Osteoblast (primary cell): ENCODE measurements around the gene ORC6. TPM values are rescaled to one million over a fixed set of nuclear protein-coding genes. Genes with fewer than 3 reads are reported as not detected.

Experiments
- DNase-seq: peaks from one replicate; pipeline ENCODE4 v3.0.0; 2011; ENCODE audit warnings: low spot score, mixed read lengths; ENCODE audit not compliant: insufficient read length; ENCODE audit errors: missing footprints
- H2AFZ ChIP-seq: 2 replicates; pipeline ENCODE4 v1.6.0; 2011; ENCODE audit warnings: mild to moderate bottlenecking, low read length
- H3K27ac ChIP-seq: 2 replicates; pipeline ENCODE4 v1.5.1; 2011; ENCODE audit warnings: mild to moderate bottlenecking, low read depth, low read length, moderate library complexity
- H3K27me3 ChIP-seq: 2 replicates; pipeline ENCODE4 v1.6.0; 2012; ENCODE audit warnings: mild to moderate bottlenecking, control low read depth, inconsistent platforms, low read length, moderate library complexity; ENCODE audit not compliant: insufficient read depth
- H3K36me3 ChIP-seq: 2 replicates; pipeline ENCODE4 v1.5.1; 2011; ENCODE audit warnings: mild to moderate bottlenecking, low read length, control low read depth, moderate library complexity; ENCODE audit not compliant: insufficient read depth
- H3K4me1 ChIP-seq: 2 replicates; pipeline ENCODE4 v1.5.1; 2011; ENCODE audit warnings: mild to moderate bottlenecking, low read length, control low read depth, moderate library complexity; ENCODE audit not compliant: insufficient read depth
- H3K4me2 ChIP-seq: 2 replicates; pipeline ENCODE4 v1.6.0; 2011; ENCODE audit warnings: mild to moderate bottlenecking, low read length; ENCODE audit not compliant: insufficient read depth
- H3K4me3 ChIP-seq: fragments of 200-600 bp; sonication (generic); 3 replicates; pipeline ENCODE4 v1.5.1; 2012; ENCODE audit warnings: mild to moderate bottlenecking, low read length, inconsistent platforms; ENCODE audit not compliant: insufficient read depth
- H3K79me2 ChIP-seq: 2 replicates; pipeline ENCODE4 v1.6.0; 2012; ENCODE audit warnings: mild to moderate bottlenecking, low read length, control low read depth, inconsistent platforms; ENCODE audit not compliant: insufficient read depth
- H3K9me3 ChIP-seq: 2 replicates; pipeline ENCODE4 v1.5.1; 2011; ENCODE audit warnings: low read depth, low read length, control low read depth
- H4K20me1 ChIP-seq: 2 replicates; pipeline ENCODE4 v1.6.0; 2012; ENCODE audit warnings: mild to moderate bottlenecking, low read length, control low read depth; ENCODE audit not compliant: insufficient read depth
- CTCF ChIP-seq: IDR thresholded peaks from 2 replicates; pipeline ENCODE4 v1.5.1; 2011; ENCODE audit warnings: mild to moderate bottlenecking, low read depth, low read length, moderate library complexity; ENCODE audit errors: extremely low read depth
- total RNA-seq: library from RNA; depleted of rRNA; stranded (reverse); fragments of >200 nt; gene quantifications from 2 replicates; pipeline ENCODE4 v1.2.3, GENCODE V29; 2012

Gene ORC6
- total RNA-seq, 1 donor: 4.0 TPM

GRCh38 chr16:46702030-46702429, 12.6 kb downstream of the ORC6 start:
- no peaks in the 10 kb centered on the region for H3K79me2 ChIP-seq
- no peak overlapping the region for H3K4me2 ChIP-seq
- no peaks in the 10 kb centered on the region for H3K4me1 ChIP-seq
- H2AFZ ChIP-seq: no peak overlapping the region
- no peak for DNase-seq
- H3K27ac ChIP-seq: no peak overlapping the region
- H3K4me3 ChIP-seq: no peak overlapping the region
- H3K36me3 ChIP-seq: peaks cover 10% of the 10 kb centered on the region
- H3K27me3 ChIP-seq: no peaks in the 10 kb centered on the region
- no peaks in the 10 kb centered on the region for H4K20me1 ChIP-seq
- no peaks in the 10 kb centered on the region for H3K9me3 ChIP-seq
- TF ChIP-seq CTCF: no peak

GRCh38 chr16:46706642-46707041, 17.2 kb downstream of the ORC6 start:
- Histone ChIP-seq H3K4me3 (no peak overlapping the region), H3K36me3 (no peaks in the 10 kb centered on the region), H3K27me3 (no peaks in the 10 kb centered on the region), H2AFZ (no peak overlapping the region), H3K4me2 (no peak overlapping the region), H3K79me2 (no peaks in the 10 kb centered on the region), H3K27ac (no peak overlapping the region), H3K4me1 (no peaks in the 10 kb centered on the region), H4K20me1 (no peaks in the 10 kb centered on the region), H3K9me3 (no peaks in the 10 kb centered on the region)
- no peak for TF ChIP-seq CTCF
- no peak for DNase-seq

DNA sequence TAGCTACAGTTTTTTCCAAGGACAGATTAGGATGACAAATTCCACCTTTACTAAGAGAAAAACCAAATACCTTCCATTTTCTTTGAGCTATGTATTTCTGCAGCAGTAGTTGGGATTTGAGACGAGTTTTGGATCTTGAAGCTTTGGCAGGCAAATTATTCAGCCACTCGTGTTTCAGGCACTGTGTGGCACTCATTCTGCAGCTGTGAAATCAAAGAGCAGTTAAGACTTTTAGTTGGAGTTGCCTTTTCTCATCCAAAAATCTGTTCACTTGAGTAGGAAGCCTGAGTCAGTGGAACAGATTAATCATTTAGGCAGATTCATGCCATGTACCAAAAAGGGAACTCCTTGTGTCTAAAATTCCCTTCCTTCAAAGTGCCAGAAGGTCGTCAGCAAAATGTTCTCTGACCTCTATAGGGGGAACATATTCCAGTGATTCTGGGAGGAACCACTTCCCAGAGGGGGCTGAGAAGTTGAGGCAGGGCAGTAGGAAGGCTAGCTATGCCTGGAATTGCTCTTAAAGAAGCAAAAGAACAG, 20.1 kb downstream of the ORC6 start:
- Histone ChIP-seq H3K36me3 (no peaks in the 10 kb centered on the region), H3K4me2 (no peak overlapping the region), H3K79me2 (no peaks in the 10 kb centered on the region), H3K4me3 (no peak overlapping the region), H3K4me1 (no peaks in the 10 kb centered on the region), H3K27me3 (no peaks in the 10 kb centered on the region), H4K20me1 (no peaks in the 10 kb centered on the region), H3K9me3 (no peaks in the 10 kb centered on the region), H2AFZ (no peak overlapping the region), H3K27ac (no peak overlapping the region)
- DNase-seq: no peak
- TF ChIP-seq CTCF: no peak

GRCh38 chr16:46711106-46712058, 21.9 kb downstream of the ORC6 start:
- Histone ChIP-seq H3K36me3 (no peaks in the 10 kb centered on the region), H3K9me3 (no peaks in the 10 kb centered on the region), H3K27me3 (no peaks in the 10 kb centered on the region), H3K4me3 (no peak overlapping the region), H2AFZ (no peak overlapping the region), H4K20me1 (no peaks in the 10 kb centered on the region), H3K4me2 (peak overlapping the region; percentile 23), H3K79me2 (no peaks in the 10 kb centered on the region), H3K27ac (no peak overlapping the region), H3K4me1 (no peaks in the 10 kb centered on the region)
- no peak for DNase-seq
- no peak for TF ChIP-seq CTCF
